Measurements from ENCODE around the gene LENEP.
A peak's percentile ranks its signal among the peaks of the same experiment; 100 is the strongest.

The LENEP gene

DNA sequence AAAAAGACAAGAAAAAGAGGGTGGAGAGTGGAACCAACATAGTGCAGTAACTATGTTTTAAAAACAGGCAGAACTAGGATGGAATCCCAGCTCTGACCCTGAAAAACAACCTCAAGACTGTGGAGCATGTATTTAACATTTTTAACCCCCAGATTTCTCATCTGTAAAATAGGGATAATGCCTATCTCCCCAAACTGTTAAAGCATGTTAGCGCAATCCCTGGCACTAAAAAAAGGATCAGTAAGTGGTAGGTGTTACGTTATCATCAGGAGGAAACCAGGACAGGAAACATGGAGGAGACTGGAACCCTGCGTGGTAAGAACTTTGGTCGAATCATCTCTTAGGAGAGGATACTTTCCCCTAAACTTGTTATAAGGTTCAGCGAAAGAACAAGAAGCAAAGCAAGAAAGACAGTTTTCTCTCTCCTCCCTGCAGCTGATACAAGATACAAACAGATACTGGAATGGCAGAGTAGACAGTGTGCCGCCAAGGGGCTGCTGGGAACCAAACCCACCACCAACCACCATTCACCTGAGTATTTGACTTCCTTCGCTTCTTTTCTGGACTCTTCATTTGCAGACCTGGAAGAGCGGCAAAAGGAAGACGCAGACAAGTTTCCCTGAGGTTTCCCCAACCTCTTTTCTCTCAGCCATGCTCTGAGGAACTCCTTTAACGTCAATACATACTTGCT is 32.8 kb upstream of the LENEP start:
- no peak for DNase-seq

DNA sequence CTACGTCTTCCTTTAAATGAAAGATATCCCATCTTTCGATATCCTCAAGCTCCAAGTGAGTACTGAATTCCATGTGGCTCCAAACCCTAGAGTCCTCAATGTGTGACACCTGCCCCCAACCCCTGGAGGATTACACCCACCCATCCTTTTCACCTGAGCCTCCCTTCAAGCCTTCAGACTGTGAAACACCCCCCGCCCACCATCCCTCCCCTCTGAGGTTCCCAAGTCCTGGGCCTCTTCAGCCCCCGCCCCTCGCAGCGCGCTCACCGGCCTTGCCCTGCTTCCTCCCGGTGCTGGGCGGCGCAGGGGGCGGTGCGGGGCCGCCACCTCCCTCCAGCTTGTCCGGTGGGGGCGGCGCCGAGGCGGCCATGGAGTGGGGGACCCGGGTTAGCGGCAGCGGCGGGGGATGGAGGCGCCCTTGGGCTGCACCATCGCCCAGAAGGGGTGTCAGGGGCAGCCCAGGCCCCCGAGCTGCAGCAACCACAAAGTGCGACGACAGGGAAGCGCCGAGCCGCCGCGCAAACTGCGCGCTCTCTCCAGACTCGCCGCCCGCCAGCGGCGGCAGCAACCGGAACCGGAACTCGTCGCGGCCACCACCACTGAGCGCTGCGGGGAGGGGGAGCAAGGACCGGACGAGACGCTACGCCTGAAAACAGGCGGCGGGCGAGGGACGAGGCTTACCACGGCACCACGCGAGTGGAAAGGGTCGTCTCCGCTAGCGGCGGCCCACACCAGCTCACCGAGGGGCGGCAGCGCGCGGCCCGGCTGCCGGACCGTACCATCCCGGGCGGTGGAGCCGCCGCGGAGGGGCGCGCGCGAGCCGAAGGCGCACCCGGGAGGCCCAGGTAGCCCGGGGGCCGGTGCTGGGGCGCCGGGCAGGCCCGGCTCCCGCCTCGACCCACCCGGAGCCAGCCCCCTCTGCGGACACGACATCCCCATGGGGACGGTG is 31.9 kb upstream of the LENEP start, which contains the start of gene PYGO2:
Gene PYGO2, minus strand, starts transcription at position 576 of the 949 bp plus-strand sequence. Its CDS starts 206 bp downstream, at position 370.
- DNase-seq: peak; percentile 84

DNA sequence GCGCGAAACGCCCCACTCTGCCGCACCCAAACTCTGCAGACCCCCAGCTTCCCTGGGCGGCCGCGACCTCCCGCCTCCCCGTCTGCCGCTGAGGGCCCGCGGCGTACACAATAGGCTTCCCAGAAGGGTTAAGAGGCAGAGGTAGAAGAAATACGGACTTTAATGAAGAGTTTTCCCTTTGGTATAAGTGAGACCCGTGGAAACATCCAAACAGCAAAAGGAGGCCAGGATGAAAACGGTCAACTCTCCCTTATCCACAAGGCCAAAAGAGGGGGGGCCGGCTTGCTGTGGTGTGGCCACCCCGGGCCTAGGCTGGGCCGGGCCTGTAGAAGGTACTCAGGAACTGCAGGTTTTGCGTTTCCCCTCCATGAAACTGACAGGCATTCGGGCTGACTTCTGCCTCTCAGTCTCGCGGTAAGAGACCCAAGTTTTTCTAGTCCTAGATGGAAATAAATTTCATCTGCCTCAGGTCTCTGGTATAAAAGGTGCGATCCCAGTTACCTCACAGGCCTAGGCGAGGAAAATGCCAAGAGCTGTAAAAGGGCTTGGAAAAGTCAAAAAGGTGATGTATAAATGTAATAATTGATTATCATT is 31.1 kb upstream of the LENEP start:
- no peak for DNase-seq

DNA sequence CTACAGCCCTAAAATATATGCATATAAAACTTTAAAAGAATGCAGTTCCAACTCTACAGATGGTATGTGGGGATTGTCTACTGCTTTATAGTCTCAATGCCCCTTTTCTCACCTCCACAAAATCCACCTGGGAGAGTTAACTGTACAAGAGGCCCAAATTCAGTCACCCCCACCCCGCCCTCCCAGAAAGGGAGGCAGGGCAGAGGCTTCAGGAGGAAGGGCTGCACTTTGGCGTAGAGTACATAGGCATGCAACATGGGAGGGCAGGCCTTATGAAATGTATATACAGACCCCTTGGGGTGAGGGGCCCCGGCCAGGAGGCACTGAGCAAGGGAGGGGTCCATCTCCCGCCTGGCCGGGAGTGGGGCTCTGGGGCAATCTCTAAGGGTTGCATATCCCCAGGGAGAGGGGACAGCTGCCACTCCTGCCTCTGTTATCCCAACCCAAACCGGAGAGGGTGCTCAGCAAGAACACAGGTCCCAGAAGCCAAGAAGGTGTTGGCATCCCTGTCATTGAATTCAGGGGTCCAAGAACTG is 30.5 kb upstream of the LENEP start:
- no peak for DNase-seq

DNA sequence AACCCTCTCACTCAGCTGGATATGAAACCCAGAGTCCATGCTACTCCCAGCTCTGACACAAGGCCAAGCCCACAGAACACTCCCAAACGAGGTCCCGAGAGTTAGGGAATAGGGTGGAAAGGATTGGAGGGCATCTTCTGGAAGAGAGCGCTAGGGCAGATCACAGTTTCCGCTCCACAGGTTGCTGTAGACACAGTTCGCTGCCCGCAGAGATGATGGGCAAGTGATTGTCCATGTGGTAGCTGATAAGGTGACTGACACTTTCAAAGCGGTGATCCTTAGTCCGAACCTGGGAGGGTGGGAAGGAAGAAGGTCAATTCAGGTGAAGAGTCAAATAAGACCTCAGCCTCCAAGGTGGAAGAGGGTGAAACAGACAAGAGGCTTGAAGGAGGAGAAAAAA is 29.7 kb upstream of the LENEP start:
- DNase-seq: no peak

DNA sequence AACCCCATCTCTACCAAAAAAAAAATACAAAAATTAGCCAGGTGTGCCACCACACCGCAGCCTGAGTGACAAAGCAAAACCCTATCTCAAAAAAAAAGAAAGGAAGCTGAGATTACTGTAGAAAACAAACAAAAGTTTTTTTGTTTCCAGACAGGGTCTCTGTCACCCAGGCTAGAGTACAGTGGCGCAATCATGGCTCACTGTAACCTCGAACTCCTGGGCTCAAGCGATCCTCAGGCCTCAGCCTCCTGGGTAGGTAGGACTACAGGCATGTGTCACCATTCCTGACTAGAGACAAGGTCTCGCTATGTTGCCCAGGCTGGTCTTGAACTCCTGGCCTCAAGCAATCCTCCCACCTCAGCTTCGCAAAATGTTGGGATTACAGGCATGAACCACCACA is 29.0 kb upstream of the LENEP start:
- DNase-seq: no peak

DNA sequence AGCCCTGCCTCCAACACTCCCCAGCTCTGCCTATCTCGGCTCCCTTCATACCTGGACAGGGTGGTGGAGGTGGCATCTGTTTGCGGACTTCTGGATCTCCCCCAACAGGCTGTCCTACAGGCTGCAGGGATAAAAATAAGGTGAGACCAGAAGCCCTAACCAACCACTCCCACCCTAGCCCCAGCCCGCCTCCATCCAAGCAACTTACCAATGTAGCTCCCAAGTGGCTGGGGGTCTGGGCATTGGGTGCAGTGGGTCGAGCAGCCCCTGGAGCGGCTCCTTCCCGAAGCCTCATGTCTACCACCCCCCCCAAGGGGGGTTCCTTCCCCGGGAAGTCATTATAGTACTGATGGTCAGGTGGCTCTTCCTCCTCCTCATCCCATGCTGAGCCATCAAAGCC is 27.3 kb upstream of the LENEP start:
- no peak for DNase-seq

DNA sequence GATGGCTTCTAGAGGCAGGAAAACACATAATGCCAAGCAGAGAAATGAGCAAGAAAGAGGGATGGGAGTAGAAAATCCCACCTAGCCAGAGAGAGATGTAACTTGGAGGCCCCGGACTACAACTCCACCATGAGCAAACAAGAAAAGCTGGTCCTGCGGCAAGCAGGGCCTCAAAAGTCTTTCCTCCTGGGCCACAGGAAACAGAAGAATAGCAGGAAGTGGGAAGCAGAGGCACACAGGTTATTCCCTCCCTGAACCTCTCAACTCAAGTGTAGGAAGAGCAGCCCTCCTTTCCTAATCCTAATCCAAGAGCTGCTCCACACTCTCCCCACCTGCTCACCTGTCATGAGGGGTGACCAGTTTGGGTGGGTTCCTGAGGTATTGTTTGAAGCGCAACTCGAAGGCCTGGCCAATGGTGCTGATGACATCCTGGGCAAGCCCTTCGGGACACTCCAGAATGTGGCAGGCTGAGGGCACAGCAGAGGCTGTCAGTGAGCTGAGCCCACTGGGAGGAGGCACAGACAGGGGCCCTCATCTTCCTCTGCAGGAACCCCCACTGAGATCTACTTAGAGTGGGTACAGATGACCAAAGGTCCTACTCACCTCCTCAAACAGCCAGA is 25.9 kb upstream of the LENEP start:
- DNase-seq: no peak

DNA sequence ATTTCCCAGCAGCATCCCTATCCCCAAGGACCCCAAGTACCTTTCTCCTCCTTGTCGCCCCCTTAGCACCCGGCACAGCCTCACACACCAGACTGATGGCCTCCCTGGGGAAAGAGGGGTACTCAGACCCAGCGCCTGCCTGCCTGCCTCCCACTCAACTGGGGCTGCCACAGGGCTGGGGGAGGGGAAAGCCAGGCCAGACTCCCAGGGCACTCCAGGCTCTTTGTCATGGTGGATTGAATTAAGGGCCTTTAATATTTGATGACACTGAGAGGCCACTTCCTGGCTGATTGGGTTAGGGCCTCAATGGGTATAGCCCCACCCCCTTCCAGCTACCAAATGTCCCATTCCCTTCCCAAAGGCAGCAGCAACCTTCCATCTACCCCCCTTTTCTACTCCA is 24.7 kb upstream of the LENEP start:
- DNase-seq: no peak

DNA sequence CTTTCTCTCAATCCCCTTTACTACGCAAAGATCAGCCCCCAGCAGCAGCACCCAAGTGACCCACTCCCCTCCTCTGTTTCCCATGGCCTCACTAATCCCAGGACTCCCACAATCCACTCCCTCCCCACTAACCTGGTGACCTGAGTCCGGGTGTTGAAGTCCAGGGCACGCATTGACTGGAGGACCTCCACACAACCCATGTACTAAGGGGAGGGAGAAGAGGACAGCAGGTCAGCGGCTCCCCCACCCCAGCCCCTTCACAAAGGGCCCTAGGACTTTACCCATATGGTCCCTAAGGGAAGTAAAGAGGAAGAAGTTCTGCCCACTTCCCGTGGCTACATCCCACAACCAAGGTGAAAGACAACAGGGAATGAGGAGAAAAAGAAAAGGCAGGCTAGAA is 24.1 kb upstream of the LENEP start:
- no peak for DNase-seq

DNA sequence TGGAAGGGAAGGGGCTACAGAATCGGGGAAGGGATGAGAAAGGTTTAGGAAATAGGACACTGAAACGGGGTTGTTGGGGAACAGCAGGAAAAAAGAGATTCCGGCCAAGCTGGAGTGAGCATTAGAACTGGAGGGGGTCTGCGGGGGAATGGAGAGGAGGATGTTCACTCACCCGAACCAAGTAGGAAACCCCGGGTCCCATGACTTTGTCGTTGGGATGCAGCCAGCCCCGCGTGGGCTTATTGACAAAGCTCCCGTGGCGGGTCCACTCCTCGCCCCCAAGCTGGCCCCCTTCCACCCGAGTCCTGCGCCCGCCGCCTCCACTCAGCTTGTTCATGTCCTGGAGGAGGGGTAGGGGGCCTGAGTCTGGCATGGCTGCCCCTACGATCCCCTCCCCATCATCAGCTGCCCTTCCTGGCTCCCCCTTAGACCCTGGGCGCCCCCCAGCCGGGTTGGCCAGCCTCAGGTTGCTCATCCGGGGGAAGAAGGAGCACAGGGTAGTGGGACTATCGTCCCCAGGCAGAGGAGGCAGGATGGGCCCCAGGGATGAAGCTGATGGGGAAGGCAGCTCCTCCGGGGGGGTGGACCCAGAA is 23.4 kb upstream of the LENEP start:
- no peak for DNase-seq

DNA sequence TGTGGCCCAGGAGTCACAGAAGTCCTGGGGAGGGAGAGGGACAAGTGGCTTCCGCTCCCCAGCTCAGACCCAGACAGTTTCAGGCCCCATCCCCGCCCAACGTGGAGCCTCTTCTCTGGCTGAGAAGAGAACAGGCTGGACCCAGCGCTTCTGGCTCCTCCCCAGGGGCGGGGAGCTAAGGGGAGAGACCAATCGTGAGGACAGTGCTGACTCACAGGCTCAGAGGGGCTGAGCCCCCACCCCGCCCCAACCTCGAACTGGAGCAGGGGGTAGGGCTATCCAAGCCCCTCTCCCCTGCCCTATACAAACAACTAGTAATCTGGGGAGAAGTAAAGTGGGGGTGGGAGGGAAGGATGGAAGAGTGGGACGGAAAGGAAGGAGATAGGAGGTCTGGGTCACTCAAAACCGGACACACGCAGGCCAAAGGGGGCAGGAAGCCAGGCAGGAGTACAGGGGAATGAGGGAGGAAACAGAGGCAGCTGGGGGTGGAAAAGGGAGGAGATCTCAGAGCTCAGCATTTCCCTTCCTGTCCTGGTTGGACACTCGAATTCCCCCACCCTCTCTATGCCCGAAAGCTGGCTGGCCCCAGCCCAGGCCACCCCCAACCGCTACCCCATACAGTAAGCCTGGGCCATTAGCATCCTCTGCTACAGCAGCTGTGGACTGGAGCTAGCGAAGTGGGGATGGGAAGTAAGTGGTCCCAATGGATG is 22.6 kb upstream of the LENEP start, which contains the start of gene SHC1:
Gene SHC1, minus strand, starts transcription at position 117 of the 710 bp plus-strand sequence. CDS start 221 bp downstream, outside the sequence.
- DNase-seq: peak; percentile 60

DNA sequence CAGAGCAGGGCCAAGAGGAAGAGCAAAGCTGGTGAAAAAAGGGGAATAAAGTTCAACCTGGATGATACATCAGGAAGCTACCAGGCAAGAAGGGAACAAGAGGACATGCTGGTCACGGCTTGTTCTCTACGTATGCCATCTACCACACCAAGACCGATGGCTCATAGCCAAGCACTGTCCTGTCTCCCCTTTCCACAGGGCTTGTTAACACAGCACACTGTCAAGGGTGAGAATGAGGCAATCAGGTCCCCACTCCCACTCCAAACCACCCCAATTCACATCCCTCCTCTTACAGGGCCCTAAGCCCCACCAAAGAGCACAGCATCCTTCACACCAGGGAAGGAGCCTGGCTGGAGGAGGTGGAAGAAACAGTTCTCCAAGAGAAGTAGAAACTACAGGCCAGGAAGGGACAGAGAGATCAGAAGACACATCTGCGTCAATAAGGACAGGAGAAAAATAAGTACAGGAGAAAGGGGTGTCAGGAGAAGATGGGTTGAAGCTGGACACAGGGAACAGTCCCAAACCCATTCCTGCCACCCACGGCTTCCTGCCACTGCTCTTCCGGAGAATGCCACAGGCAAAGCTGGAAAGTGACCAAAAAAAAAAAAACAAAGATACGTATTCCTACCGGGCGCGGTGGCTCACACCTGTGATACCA is 21.9 kb upstream of the LENEP start:
- no peak for DNase-seq

DNA sequence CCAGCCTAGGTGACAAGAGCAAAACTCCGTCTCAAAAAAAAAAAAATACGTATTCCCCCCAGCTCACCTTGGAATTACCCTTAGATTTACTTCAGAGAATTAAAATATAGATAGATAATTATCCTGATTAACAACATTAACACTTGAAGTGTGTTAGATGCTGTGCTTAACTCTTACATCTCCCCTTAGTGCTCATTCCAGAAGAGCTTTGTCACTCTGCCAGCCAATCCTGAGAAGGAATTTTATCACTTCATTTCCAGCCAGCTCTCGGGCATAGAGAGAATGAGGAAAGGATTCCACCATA is 21.2 kb upstream of the LENEP start:
- no peak for DNase-seq

DNA sequence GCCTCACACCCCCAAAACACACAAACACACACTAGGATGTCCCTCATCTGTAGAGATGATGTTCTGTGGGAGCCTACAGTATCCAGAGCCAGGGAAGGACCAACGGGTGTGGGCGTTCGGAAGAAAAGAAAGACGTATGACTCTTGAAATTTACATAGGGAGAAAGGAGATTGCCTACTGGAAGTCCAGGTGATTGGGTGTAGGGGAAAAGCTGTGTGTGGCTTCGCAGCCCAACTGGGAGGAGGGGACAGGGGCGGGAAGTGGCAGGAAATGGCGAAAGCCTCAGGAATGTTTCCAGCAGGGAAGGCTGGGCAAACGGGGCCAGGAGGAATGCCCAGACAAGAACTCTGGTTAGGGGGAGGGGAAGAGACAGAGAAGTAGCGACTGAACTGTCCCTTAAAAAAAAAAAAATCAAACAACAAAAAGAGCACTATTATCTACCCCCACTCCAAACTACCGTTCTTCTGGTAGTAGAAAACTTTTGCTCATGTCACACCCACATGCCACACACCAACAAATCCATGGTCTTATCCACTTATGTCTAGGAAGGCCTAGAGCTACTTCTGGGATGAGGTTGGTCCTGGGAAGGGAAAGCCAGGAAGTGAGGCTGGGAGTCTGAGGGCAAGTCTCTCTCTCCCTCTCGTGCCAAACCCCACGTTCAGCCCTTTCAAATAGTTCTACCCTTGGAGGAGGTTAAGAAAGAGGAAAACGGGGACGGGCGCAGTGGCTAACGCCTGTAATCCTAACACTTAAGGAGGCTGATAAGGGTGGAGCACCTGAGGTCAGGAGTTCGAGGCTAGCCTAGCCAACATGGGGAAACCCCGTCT is 20.7 kb upstream of the LENEP start:
- DNase-seq: no peak

DNA sequence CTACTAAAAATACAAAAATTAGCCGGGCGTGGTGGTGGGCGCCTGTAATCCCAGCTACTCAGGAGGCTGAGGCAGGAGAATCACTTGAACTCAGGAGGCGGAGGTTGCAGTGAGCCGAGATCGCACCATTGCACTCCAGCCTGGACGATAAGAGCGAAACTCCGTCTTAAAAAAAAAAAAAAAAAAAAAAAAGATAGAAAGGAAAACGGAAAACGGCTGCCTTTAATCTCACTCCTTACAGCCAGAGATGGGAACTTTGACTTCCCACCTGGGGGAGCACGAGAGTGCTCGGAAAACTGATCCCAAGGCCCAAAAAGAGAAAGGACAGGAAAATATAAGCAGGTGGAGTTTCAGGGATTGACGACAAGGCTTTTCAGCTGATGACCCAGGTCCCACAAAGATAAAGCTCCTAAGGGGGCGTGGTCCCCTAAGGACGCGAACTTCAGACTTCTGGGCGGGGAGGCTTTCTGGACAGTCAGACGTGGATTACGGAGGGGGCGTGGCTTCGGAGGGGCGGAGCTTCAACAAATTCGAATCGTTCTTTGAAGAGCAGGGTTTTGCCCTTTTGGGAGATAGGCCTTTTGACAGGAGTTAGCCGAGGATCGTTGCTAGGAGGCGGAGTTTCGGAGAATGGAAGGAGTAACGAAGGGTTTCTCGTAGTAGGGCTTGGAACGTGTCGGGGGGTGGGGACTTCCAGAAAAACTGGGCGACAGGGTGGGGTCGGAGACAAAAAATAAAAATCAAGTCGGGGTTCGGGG is 19.9 kb upstream of the LENEP start:
- peak; percentile 97 for DNase-seq

DNA sequence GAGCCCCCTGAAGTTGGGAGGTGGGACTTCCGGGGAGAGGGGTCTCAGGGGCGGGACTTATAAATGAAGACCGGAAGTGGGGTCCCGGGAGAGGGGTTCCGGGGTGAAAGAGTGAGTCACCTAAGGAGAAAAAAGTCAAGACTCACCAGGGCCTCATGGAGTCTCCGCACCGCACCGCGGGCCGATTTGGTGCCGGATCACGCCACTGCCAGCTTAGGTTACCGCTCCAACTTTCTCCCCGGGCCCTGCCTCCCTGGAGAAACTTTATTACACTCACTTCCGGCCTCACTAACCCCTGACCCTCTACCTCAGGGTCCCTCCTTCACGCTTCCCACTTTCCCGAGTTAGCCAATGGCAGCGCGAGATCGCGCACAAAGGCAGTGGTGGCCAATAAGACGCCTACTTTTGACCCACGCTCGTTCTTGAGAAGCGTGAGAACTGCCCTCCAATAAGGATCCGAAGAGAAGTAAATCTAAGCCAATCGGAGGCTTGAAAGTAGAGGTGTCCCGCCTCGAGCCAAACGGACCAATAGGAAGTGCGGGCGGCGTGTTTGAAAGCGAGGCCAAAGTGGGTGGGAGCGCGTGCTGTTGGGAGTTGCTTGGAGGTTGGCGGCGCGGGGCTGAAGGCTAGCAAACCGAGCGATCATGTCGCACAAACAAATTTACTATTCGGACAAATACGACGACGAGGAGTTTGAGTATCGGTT is 19.1 kb upstream of the LENEP start, which contains the start of gene CKS1B:
Gene CKS1B, plus strand, starts transcription at position 580 of the 706 bp plus-strand sequence. Its CDS starts 65 bp downstream, at position 645.
- peak; percentile 99 for DNase-seq

DNA sequence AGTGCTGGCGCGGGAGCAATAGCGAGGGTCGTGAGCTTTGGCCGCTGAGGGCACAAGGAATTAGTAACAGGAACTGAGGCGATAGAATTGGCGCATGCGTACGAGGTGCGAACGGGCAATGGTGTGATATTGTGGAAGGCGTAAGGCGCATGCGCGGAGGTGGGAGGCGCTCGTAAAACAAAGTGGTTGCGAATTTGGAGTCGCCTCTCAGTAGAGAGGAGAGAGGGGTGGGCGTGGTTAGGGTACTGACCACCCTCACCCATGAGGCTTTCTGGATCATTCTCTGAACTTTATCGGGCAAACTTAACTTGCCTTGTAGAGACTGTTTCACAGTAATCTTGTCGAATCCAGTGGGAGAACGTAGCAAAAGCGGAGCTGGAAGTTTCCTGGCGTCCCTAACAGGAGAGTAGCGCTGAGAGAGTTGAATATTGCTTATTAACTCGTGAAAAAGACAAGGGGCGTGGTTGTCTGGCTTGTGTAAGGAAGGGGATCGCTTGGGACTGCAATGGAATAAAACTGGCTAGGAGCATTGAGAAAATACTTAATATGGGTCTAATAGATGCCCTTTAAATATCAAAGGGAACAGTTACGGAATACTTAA is 18.5 kb upstream of the LENEP start:
- peak; percentile 98 for DNase-seq

Measured in activated CD4-positive, alpha-beta T cell treated with anti-CD3 and anti-CD28 coated beads, Interleukin-2, amount 50 U/mL, for 16 hours (primary cell).